Subcutaneous preadipocyte (primary cell): ENCODE data around the gene MAP3K13. TPM values are rescaled to one million over a fixed set of nuclear protein-coding genes. Genes with fewer than 3 reads are reported as not detected.

ENCODE experiments used
- total RNA-seq: library from RNA; depleted of rRNA; stranded (reverse); fragments of >200 nt; gene quantifications from 2 replicates; pipeline ENCODE4 v1.2.3, GENCODE V29; 2012

MAP3K13 gene, protein sequence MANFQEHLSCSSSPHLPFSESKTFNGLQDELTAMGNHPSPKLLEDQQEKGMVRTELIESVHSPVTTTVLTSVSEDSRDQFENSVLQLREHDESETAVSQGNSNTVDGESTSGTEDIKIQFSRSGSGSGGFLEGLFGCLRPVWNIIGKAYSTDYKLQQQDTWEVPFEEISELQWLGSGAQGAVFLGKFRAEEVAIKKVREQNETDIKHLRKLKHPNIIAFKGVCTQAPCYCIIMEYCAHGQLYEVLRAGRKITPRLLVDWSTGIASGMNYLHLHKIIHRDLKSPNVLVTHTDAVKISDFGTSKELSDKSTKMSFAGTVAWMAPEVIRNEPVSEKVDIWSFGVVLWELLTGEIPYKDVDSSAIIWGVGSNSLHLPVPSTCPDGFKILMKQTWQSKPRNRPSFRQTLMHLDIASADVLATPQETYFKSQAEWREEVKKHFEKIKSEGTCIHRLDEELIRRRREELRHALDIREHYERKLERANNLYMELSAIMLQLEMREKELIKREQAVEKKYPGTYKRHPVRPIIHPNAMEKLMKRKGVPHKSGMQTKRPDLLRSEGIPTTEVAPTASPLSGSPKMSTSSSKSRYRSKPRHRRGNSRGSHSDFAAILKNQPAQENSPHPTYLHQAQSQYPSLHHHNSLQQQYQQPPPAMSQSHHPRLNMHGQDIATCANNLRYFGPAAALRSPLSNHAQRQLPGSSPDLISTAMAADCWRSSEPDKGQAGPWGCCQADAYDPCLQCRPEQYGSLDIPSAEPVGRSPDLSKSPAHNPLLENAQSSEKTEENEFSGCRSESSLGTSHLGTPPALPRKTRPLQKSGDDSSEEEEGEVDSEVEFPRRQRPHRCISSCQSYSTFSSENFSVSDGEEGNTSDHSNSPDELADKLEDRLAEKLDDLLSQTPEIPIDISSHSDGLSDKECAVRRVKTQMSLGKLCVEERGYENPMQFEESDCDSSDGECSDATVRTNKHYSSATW
- 10.3 and 14.5 TPM in 2 replicates for total RNA-seq

DNA sequence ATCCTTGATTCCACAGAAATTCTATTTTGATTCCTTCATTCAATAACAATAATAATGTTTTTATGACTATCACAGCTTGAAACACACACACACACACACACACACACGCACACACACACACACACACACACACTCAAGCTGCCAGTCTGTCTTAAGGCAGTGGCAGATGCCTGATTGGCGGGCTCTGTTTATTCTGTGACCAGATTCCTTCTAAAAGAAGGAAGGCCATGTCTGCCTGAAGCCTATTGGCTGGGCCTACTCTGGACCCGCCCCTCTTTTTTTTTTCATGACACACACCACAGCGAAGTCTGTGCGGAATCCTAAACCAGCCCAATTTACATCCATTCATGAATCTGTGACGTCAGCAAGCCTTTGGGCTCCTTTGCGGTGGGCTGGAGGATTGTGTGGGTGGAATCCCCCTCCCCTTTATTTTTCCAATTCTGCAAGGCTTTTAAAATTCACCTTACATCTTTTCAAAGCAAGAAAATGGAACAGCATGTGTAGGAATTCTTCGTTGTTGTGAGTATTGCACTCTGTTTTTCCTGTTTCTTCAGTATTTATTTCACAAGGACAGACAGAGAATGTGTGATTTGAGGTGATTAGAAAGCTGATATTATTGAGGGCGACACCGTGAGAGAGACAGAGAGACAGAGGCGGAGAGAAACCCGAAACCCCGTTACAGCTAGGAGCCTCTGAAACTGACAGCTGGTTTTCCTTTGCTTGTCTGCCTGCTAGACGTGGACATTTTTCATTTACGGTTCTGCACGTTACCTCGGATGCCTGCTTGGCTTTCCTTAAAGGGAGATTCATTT is at the start of gene MAP3K13:
MAP3K13 (plus strand) TSS at position 287 of the 812 bp plus-strand sequence. CDS start 65,446 bp downstream, outside the sequence.

GRCh38 chr3:185498503-185499396 is 135.8 kb downstream of the MAP3K13 start, which contains the start of gene TMEM41A:
Gene TMEM41A (minus strand): TSS chr3:185499035. CDS start chr3:185498961, 74 bp downstream.

Other genes starting within 250 kb of the MAP3K13 start
- gene C3orf70, start 210.1 kb upstream of the MAP3K13 start, total RNA-seq: 1.1 and 1.4 TPM in 2 replicates
- 1.8 and 3.1 TPM in 2 replicates for gene EHHADH, start 109.1 kb upstream of the MAP3K13 start, total RNA-seq
- gene TMEM41A, start 135.9 kb downstream of the MAP3K13 start, total RNA-seq: 9.9 and 11.1 TPM in 2 replicates
- not detected in 2 replicates for gene LIPH, start 189.5 kb downstream of the MAP3K13 start, total RNA-seq
- 18.4 and 22.7 TPM in 2 replicates for gene SENP2, start 223.2 kb downstream of the MAP3K13 start, total RNA-seq